ENCODE results near the gene GLRA3.
A peak's percentile ranks its signal among the peaks of the same experiment; 100 is the strongest.

Gene GLRA3

GRCh38 chr4:174690665-174691064 is 138.4 kb downstream of the GLRA3 start:
- Mint-ChIP-seq H3K27me3 (ENCODE audit: low read depth) (no peaks in the 10 kb centered on the region), H3K9me3 (peaks cover 12% of the 10 kb centered on the region), H3K4me1 (ENCODE audit: low read depth) (no peaks in the 10 kb centered on the region), H3K4me3 (no peak overlapping the region), H3K36me3 (ENCODE audit: low read depth) (no peaks in the 10 kb centered on the region), H3K27ac (no peak overlapping the region)
- DNase-seq (ENCODE audit: low spot score): no peak

GRCh38 chr4:174689618-174690017 is 139.4 kb downstream of the GLRA3 start:
- Mint-ChIP-seq H3K27me3 (ENCODE audit: low read depth) (no peaks in the 10 kb centered on the region), H3K9me3 (peaks cover 12% of the 10 kb centered on the region), H3K4me3 (no peak overlapping the region), H3K4me1 (ENCODE audit: low read depth) (no peaks in the 10 kb centered on the region), H3K27ac (no peak overlapping the region), H3K36me3 (ENCODE audit: low read depth) (no peaks in the 10 kb centered on the region)
- no peak for DNase-seq (ENCODE audit: low spot score)

- H3K4me1 Mint-ChIP-seq (ENCODE audit: low read depth): no peaks in the 10 kb centered on the region
- no peaks in the 10 kb centered on the region for H3K36me3 Mint-ChIP-seq (ENCODE audit: low read depth)
- H3K27ac Mint-ChIP-seq: no peak overlapping the region
- DNase-seq (ENCODE audit: low spot score): no peak
- no peak overlapping the region for H3K4me3 Mint-ChIP-seq
- H3K27me3 Mint-ChIP-seq (ENCODE audit: low read depth): no peaks in the 10 kb centered on the region
- peaks cover 12% of the 10 kb centered on the region for H3K9me3 Mint-ChIP-seq
Measured at GRCh38 chr4:174686826-174687225, 142.2 kb downstream of the GLRA3 start.

GRCh38 chr4:174681723-174682300 is 147.2 kb downstream of the GLRA3 start:
- no peaks in the 10 kb centered on the region for H3K4me1 Mint-ChIP-seq (ENCODE audit: low read depth)
- DNase-seq (ENCODE audit: low spot score): peak; percentile 4
- H3K27me3 Mint-ChIP-seq (ENCODE audit: low read depth): no peaks in the 10 kb centered on the region
- no peaks in the 10 kb centered on the region for H3K36me3 Mint-ChIP-seq (ENCODE audit: low read depth)
- no peak overlapping the region for H3K4me3 Mint-ChIP-seq
- no peak overlapping the region for H3K27ac Mint-ChIP-seq
- no peaks in the 10 kb centered on the region for H3K9me3 Mint-ChIP-seq

GRCh38 chr4:174674305-174674840 is 154.7 kb downstream of the GLRA3 start:
- Mint-ChIP-seq H3K4me1 (ENCODE audit: low read depth) (no peaks in the 10 kb centered on the region), H3K4me3 (no peak overlapping the region), H3K36me3 (ENCODE audit: low read depth) (no peaks in the 10 kb centered on the region), H3K27me3 (ENCODE audit: low read depth) (no peaks in the 10 kb centered on the region), H3K27ac (no peak overlapping the region), H3K9me3 (no peaks in the 10 kb centered on the region)
- DNase-seq (ENCODE audit: low spot score): no peak

GRCh38 chr4:174673865-174674264 is 155.2 kb downstream of the GLRA3 start:
- H3K4me1 Mint-ChIP-seq (ENCODE audit: low read depth): no peaks in the 10 kb centered on the region
- H3K9me3 Mint-ChIP-seq: no peaks in the 10 kb centered on the region
- DNase-seq (ENCODE audit: low spot score): no peak
- no peak overlapping the region for H3K4me3 Mint-ChIP-seq
- H3K27ac Mint-ChIP-seq: no peak overlapping the region
- no peaks in the 10 kb centered on the region for H3K36me3 Mint-ChIP-seq (ENCODE audit: low read depth)
- H3K27me3 Mint-ChIP-seq (ENCODE audit: low read depth): no peaks in the 10 kb centered on the region

GRCh38 chr4:174672276-174672675 is 156.8 kb downstream of the GLRA3 start:
- Mint-ChIP-seq H3K9me3 (no peaks in the 10 kb centered on the region), H3K4me1 (ENCODE audit: low read depth) (no peaks in the 10 kb centered on the region), H3K36me3 (ENCODE audit: low read depth) (no peaks in the 10 kb centered on the region), H3K27ac (no peak overlapping the region), H3K4me3 (no peak overlapping the region), H3K27me3 (ENCODE audit: low read depth) (no peaks in the 10 kb centered on the region)
- no peak for DNase-seq (ENCODE audit: low spot score)

GRCh38 chr4:174669270-174669669 is 159.8 kb downstream of the GLRA3 start:
- H3K4me1 Mint-ChIP-seq (ENCODE audit: low read depth): no peaks in the 10 kb centered on the region
- DNase-seq (ENCODE audit: low spot score): no peak
- H3K27me3 Mint-ChIP-seq (ENCODE audit: low read depth): no peaks in the 10 kb centered on the region
- no peaks in the 10 kb centered on the region for H3K36me3 Mint-ChIP-seq (ENCODE audit: low read depth)
- no peak overlapping the region for H3K4me3 Mint-ChIP-seq
- H3K27ac Mint-ChIP-seq: no peak overlapping the region
- H3K9me3 Mint-ChIP-seq: no peaks in the 10 kb centered on the region

- no peak for DNase-seq (ENCODE audit: low spot score)
- Mint-ChIP-seq H3K27ac (no peak overlapping the region), H3K9me3 (no peaks in the 10 kb centered on the region), H3K4me1 (ENCODE audit: low read depth) (no peaks in the 10 kb centered on the region), H3K4me3 (no peak overlapping the region), H3K36me3 (ENCODE audit: low read depth) (no peaks in the 10 kb centered on the region), H3K27me3 (ENCODE audit: low read depth) (no peaks in the 10 kb centered on the region)
Measured at GRCh38 chr4:174665799-174666198, 163.2 kb downstream of the GLRA3 start.

GRCh38 chr4:174663216-174663615 is 165.8 kb downstream of the GLRA3 start:
- Mint-ChIP-seq H3K9me3 (no peaks in the 10 kb centered on the region), H3K4me1 (ENCODE audit: low read depth) (no peaks in the 10 kb centered on the region), H3K27ac (no peak overlapping the region), H3K36me3 (ENCODE audit: low read depth) (no peaks in the 10 kb centered on the region), H3K27me3 (ENCODE audit: low read depth) (no peaks in the 10 kb centered on the region), H3K4me3 (no peak overlapping the region)
- no peak for DNase-seq (ENCODE audit: low spot score)

- Mint-ChIP-seq H3K27ac (no peak overlapping the region), H3K27me3 (ENCODE audit: low read depth) (no peaks in the 10 kb centered on the region), H3K4me3 (no peak overlapping the region), H3K9me3 (no peaks in the 10 kb centered on the region), H3K4me1 (ENCODE audit: low read depth) (no peaks in the 10 kb centered on the region), H3K36me3 (ENCODE audit: low read depth) (no peaks in the 10 kb centered on the region)
- DNase-seq (ENCODE audit: low spot score): no peak
Measured at GRCh38 chr4:174658246-174658645, 170.8 kb downstream of the GLRA3 start.

- H3K36me3 Mint-ChIP-seq (ENCODE audit: low read depth): no peaks in the 10 kb centered on the region
- no peak overlapping the region for H3K4me3 Mint-ChIP-seq
- H3K27ac Mint-ChIP-seq: no peak overlapping the region
- DNase-seq (ENCODE audit: low spot score): no peak
- H3K4me1 Mint-ChIP-seq (ENCODE audit: low read depth): no peaks in the 10 kb centered on the region
- H3K27me3 Mint-ChIP-seq (ENCODE audit: low read depth): no peaks in the 10 kb centered on the region
- H3K9me3 Mint-ChIP-seq: no peaks in the 10 kb centered on the region
Measured at GRCh38 chr4:174657472-174657871, 171.6 kb downstream of the GLRA3 start.

- DNase-seq (ENCODE audit: low spot score): no peak
- Mint-ChIP-seq H3K27ac (no peak overlapping the region), H3K4me1 (ENCODE audit: low read depth) (no peaks in the 10 kb centered on the region), H3K9me3 (no peaks in the 10 kb centered on the region), H3K4me3 (no peak overlapping the region), H3K27me3 (ENCODE audit: low read depth) (no peaks in the 10 kb centered on the region), H3K36me3 (ENCODE audit: low read depth) (no peaks in the 10 kb centered on the region)
Measured at GRCh38 chr4:174654634-174655033, 174.4 kb downstream of the GLRA3 start.

- DNase-seq (ENCODE audit: low spot score): no peak
- H3K27ac Mint-ChIP-seq: no peak overlapping the region
- no peaks in the 10 kb centered on the region for H3K9me3 Mint-ChIP-seq
- H3K27me3 Mint-ChIP-seq (ENCODE audit: low read depth): no peaks in the 10 kb centered on the region
- no peak overlapping the region for H3K4me3 Mint-ChIP-seq
- no peaks in the 10 kb centered on the region for H3K36me3 Mint-ChIP-seq (ENCODE audit: low read depth)
- no peaks in the 10 kb centered on the region for H3K4me1 Mint-ChIP-seq (ENCODE audit: low read depth)
Measured at GRCh38 chr4:174650711-174651355, 178.2 kb downstream of the GLRA3 start.

GRCh38 chr4:174648812-174649211 is 180.2 kb downstream of the GLRA3 start:
- Mint-ChIP-seq H3K27ac (no peak overlapping the region), H3K36me3 (ENCODE audit: low read depth) (no peaks in the 10 kb centered on the region), H3K27me3 (ENCODE audit: low read depth) (no peaks in the 10 kb centered on the region)

More at GRCh38 chr4:174648812-174649211, 180.2 kb downstream of the GLRA3 start:
- Mint-ChIP-seq H3K4me3 (no peak overlapping the region), H3K9me3 (no peaks in the 10 kb centered on the region), H3K4me1 (ENCODE audit: low read depth) (no peaks in the 10 kb centered on the region)
- DNase-seq (ENCODE audit: low spot score): no peak

All from T-helper 2 cell treated with Interferon-gamma antibody and Interleukin-4, amounts not matched to agents 5 μg/mL and 100 μg/mL, for 36 hours (primary cell).